Loucy (cell line): ENCODE measurements around the gene CD82.

ENCODE experiments used
- EZH2phosphoT487 ChIP-seq: fragments of 200-600 bp; IDR thresholded peaks from 2 replicates; pipeline ENCODE4 v1.6.1; 2018; ENCODE audit warnings: antibody characterized with exemption, mild to moderate bottlenecking, moderate library complexity, borderline replicate concordance
- TF ChIP-seq, protein P1 (sequence below): fragments of 200-600 bp; sonication (generic); conservative IDR thresholded peaks from 2 replicates; pipeline ENCODE4 v1.5.1; 2014; ENCODE audit warnings: mild to moderate bottlenecking, antibody characterized with exemption, low read length

DNA sequence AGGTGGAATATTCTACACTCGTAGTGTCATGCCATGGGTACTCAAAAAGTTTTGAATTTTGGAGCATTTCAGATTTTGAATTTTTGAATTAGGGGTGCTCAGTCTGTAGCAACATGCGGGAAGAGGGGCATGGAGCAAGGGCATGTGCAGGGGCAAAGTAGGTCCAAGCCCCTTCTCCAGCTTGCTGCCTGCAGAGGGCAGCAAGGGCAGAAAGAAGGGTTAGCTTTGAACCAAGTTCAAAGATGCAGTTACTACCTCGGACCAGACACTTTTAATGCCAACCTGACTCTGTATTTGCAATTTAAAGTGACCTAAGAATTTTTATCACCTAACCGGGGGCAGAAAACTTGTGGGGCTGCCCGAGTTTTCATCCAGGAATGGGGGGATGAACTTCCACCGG lies 68.2 kb downstream of the CD82 start:
- TF ChIP-seq, protein P1, sequence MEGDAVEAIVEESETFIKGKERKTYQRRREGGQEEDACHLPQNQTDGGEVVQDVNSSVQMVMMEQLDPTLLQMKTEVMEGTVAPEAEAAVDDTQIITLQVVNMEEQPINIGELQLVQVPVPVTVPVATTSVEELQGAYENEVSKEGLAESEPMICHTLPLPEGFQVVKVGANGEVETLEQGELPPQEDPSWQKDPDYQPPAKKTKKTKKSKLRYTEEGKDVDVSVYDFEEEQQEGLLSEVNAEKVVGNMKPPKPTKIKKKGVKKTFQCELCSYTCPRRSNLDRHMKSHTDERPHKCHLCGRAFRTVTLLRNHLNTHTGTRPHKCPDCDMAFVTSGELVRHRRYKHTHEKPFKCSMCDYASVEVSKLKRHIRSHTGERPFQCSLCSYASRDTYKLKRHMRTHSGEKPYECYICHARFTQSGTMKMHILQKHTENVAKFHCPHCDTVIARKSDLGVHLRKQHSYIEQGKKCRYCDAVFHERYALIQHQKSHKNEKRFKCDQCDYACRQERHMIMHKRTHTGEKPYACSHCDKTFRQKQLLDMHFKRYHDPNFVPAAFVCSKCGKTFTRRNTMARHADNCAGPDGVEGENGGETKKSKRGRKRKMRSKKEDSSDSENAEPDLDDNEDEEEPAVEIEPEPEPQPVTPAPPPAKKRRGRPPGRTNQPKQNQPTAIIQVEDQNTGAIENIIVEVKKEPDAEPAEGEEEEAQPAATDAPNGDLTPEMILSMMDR: peak; percentile 55
- TF ChIP-seq EZH2phosphoT487: no peak
